B cell (primary cell): ENCODE measurements around the gene SCUBE1. TPM values are rescaled to one million over a fixed set of nuclear protein-coding genes. Genes with fewer than 3 reads are reported as not detected.

Source experiments
- ATAC-seq: fragments of 200-7000 bp; cut with Tn5 transposase; one replicate; pipeline ENCODE4 v1.10.0; 2021; ENCODE audit warnings: low read depth, mild to moderate bottlenecking, moderate number of reproducible peaks, moderate library complexity
- CTCF ChIA-PET: fragments of 350-600 bp; sonication (Branson Sonifier 250); formaldehyde crosslinking; loops from one replicate; lab custom pipeline; 2021; ENCODE audit warnings: antibody characterized with exemption, inconsistent platforms; lab: Charles Lee
- POLR2A ChIA-PET: fragments of 350-600 bp; sonication (Branson Sonifier 250); formaldehyde crosslinking; loops from one replicate; lab custom pipeline; 2021; ENCODE audit warnings: antibody characterized with exemption; lab: Charles Lee
- DNase-seq: peaks from one replicate; pipeline ENCODE4 v3.0.0; 2013
- H2AFZ ChIP-seq: 2 replicates; pipeline ENCODE4 v1.6.1; 2012; ENCODE audit warnings: mild to moderate bottlenecking, low read depth, low read length; ENCODE audit not compliant: insufficient read depth, poor library complexity, severe bottlenecking
- H3K27ac ChIP-seq, 2 donors: 1 replicate in 1 of 2; 2 replicates in 1 of 2; pipeline ENCODE4 v1.5.1; 2012 to 2013; ENCODE audit warnings: low read length in 2 of 2, mild to moderate bottlenecking in 2 of 2, moderate library complexity in 1 of 2
- H3K27me3 ChIP-seq, 4 experiments: fragments of 200-600 bp in 1 of 4; sonication (generic) in 1 of 4; replicated peaks in 1 of 4; 1 replicate in 2 of 4; 2 replicates in 2 of 4; pipeline versions ENCODE4 v1.6.1 to v1.7.0; 2013 to 2016; ENCODE audit warnings: low read length in 3 of 4, mild to moderate bottlenecking in 2 of 4, mixed read lengths in 1 of 4, moderate library complexity in 1 of 4; ENCODE audit not compliant: insufficient read depth in 4 of 4, control insufficient read depth in 3 of 4; ENCODE audit errors: control extremely low read depth in 1 of 4
- H3K36me3 ChIP-seq, 2 experiments: replicated peaks in 1 of 2; 1 replicate in 1 of 2; 2 replicates in 1 of 2; pipeline versions ENCODE4 v1.6.1 to v1.7.1; 2013; ENCODE audit warnings: low read length in 1 of 2; ENCODE audit not compliant: insufficient read depth in 2 of 2, control insufficient read depth in 1 of 2; ENCODE audit errors: control extremely low read depth in 1 of 2, extremely low read depth in 1 of 2
- H3K4me1 ChIP-seq, 2 donors: fragments of 200-600 bp in 1 of 2; sonication (generic) in 1 of 2; 1 replicate in 1 of 2; 2 replicates in 1 of 2; pipeline versions ENCODE4 v1.5.1 to v1.6.1; 2013 to 2017; ENCODE audit warnings: low read length in 2 of 2; ENCODE audit not compliant: control insufficient read depth in 2 of 2, insufficient read depth in 2 of 2
- H3K4me2 ChIP-seq: replicated peaks from 2 replicates; pipeline ENCODE3; 2012; ENCODE audit warnings: mild to moderate bottlenecking, low read depth, low read length; ENCODE audit not compliant: poor library complexity, severe bottlenecking
- H3K4me3 ChIP-seq, 5 experiments: fragments of 200-600 bp in 1 of 5; sonication (generic) in 1 of 5; 1 replicate in 3 of 5; 2 replicates in 2 of 5; pipeline versions ENCODE4 v1.5.1 to v1.7.0; 2011 to 2016; ENCODE audit warnings: low read length in 4 of 5, mild to moderate bottlenecking in 4 of 5, low read depth in 2 of 5, control low read depth in 1 of 5, moderate library complexity in 1 of 5; ENCODE audit not compliant: insufficient read depth in 1 of 5; ENCODE audit errors: control extremely low read depth in 1 of 5, extremely low read depth in 1 of 5
- H3K79me2 ChIP-seq: fragments of 200-600 bp; sonication (generic); one replicate; pipeline ENCODE4 v1.6.0; 2016; ENCODE audit warnings: low read length; ENCODE audit not compliant: control insufficient read depth, insufficient read depth
- H3K9ac ChIP-seq: fragments of 200-600 bp; sonication (generic); 2 replicates; pipeline ENCODE4 v1.6.1; 2017; ENCODE audit warnings: mild to moderate bottlenecking, low read length, moderate library complexity
- H3K9me3 ChIP-seq, 3 donors: one replicate each; pipeline versions ENCODE4 v1.6.1 to v1.7.1; 2013; ENCODE audit warnings: low read length in 2 of 3; ENCODE audit not compliant: control insufficient read depth in 2 of 3, insufficient read depth in 1 of 3; ENCODE audit errors: control extremely low read depth in 1 of 3
- H4K20me1 ChIP-seq: 2 replicates; pipeline ENCODE4 v1.6.0; 2012; ENCODE audit warnings: mild to moderate bottlenecking, low read length; ENCODE audit not compliant: insufficient read depth, control insufficient read depth, poor library complexity, severe bottlenecking
- H3K27ac Mint-ChIP-seq: one replicate; pipeline ENCODE4 v1.8.0; 2021; ENCODE audit warnings: mixed read lengths
- H3K27me3 Mint-ChIP-seq: one replicate; pipeline ENCODE4 v1.8.0; 2021; ENCODE audit warnings: mixed read lengths
- H3K4me1 Mint-ChIP-seq: one replicate; pipeline ENCODE4 v1.8.0; 2021; ENCODE audit warnings: mixed read lengths
- H3K4me3 Mint-ChIP-seq: one replicate; pipeline ENCODE4 v1.8.0; 2021; ENCODE audit warnings: mixed read lengths
- H3K9me3 Mint-ChIP-seq: one replicate; pipeline ENCODE4 v1.8.0; 2022; ENCODE audit warnings: mixed read lengths; ENCODE audit not compliant: insufficient read depth
- EZH2 ChIP-seq: IDR thresholded peaks from 2 replicates; pipeline ENCODE4 v1.6.1; 2012; ENCODE audit warnings: borderline replicate concordance, low read depth, mild to moderate bottlenecking, moderate library complexity, low read length; ENCODE audit not compliant: insufficient read depth, poor library complexity, severe bottlenecking
- WGBS: methylation state at CpG from one replicate; pipeline ENCODE4 v1.1.5; 2013; ENCODE audit warnings: missing lambda C conversion rate; ENCODE audit not compliant: insufficient coverage; 5-methylcytosine and 5-hydroxymethylcytosine counted together
- intact Hi-C: fragments of 100-400 bp; cut with micrococcal nuclease; formaldehyde crosslinking; loops from one replicate; pipeline ENCODE4 v1.10.0; 2022
- polyA plus RNA-seq: library from polyadenylated mRNA; depleted of rRNA; stranded (reverse); fragments of >200 nt; gene quantifications from 2 replicates; pipeline ENCODE4 v1.2.3, GENCODE V29; 2012
- total RNA-seq, 2 donors: library from RNA; stranded (reverse); fragments of 120-200 nt in 1 of 2; gene quantifications; 1 replicate in 1 of 2; 2 replicates in 1 of 2; pipeline versions ENCODE4 v1.2.3 to v1.2.4, GENCODE V29; 2013 to 2022
- TF ChIP-seq, protein P1 (sequence below): fragments of 200-600 bp; IDR thresholded peaks from one replicate; pipeline ENCODE4 v1.8.0; 2022; ENCODE audit warnings: antibody characterized with exemption, mild to moderate bottlenecking

The SCUBE1 gene
- total and polyA plus RNA-seq, 2 donors (not counting 1 experiment from before 2014, with no cell fraction given): not detected

DNA sequence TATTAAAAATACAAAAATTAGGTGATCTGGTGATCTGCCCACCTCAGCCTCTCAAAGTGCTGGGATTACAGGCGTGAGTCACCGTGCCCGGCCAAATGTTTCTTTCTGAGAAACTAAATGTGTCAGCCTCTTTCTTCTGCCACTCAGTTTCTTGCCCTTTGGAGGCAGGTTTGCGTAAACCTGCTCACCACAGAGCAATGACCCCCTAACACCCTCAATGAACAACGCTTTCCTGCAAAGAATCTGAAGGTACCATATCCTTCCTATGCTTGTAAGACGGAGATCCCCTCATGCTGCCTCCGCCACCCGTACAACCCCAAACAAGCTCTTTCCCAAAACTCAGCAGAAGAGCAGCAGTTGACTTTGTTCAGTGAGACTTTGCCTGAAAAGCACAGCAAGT lies 117.6 kb downstream of the SCUBE1 start:
- ATAC-seq (no peak), DNase-seq (no peak)
- TF ChIP-seq EZH2: no peak
- TF ChIP-seq, protein P1, sequence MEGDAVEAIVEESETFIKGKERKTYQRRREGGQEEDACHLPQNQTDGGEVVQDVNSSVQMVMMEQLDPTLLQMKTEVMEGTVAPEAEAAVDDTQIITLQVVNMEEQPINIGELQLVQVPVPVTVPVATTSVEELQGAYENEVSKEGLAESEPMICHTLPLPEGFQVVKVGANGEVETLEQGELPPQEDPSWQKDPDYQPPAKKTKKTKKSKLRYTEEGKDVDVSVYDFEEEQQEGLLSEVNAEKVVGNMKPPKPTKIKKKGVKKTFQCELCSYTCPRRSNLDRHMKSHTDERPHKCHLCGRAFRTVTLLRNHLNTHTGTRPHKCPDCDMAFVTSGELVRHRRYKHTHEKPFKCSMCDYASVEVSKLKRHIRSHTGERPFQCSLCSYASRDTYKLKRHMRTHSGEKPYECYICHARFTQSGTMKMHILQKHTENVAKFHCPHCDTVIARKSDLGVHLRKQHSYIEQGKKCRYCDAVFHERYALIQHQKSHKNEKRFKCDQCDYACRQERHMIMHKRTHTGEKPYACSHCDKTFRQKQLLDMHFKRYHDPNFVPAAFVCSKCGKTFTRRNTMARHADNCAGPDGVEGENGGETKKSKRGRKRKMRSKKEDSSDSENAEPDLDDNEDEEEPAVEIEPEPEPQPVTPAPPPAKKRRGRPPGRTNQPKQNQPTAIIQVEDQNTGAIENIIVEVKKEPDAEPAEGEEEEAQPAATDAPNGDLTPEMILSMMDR: no peak
- Histone ChIP-seq H3K9me3 (no peaks in the 10 kb centered on the region), H3K9ac (no peak overlapping the region), H4K20me1 (no peaks in the 10 kb centered on the region), H3K4me2 (no peak overlapping the region), H3K36me3 (no peaks in the 10 kb centered on the region), H2AFZ (no peak overlapping the region), H3K79me2 (no peaks in the 10 kb centered on the region), H3K27ac (no peak overlapping the region), H3K4me1 (no peaks in the 10 kb centered on the region), H3K27me3 (peaks cover 0 to 2% (median 0%) of the 10 kb centered on the region in 4 experiments), H3K4me3 (no peak overlapping the region)
- Mint-ChIP-seq H3K9me3 (no peaks in the 10 kb centered on the region), H3K27me3 (peaks cover 8% of the 10 kb centered on the region), H3K4me3 (no peak overlapping the region), H3K4me1 (no peaks in the 10 kb centered on the region), H3K27ac (no peak overlapping the region)
- 97% methylated on average over 6 of the region's 8 CpGs for WGBS
- intact Hi-C loops: no loop called here
- CTCF ChIA-PET: interaction anchor here (1.2 to 1.6 kb wide), 3 partner anchors 9 to 160 kb away, joined by 3 to 6 read pairs (median 5); no protein-coding TSS in a partner anchor
- POLR2A ChIA-PET: no interaction called here

DNA sequence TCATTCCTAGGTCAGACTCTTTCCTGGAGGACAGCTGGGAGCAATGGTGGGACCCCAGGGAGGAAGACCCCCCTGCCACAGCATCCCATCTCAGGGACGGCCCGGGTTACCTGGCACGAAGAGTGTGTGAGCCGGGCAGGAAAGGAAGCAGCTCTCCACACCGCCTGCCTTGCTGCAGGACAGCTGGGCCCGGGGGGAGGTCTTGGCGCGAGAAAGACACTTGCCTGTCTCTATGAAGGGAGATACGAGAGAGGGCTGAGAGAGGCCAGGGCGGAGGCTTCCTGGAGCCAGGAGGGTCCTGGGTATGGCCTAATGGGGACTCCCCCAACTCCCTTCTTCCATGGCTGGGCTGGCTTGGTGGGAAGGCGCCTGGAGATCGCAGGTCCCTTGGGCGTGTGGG lies 120.2 kb downstream of the SCUBE1 start:
- WGBS: 84% methylated on average over 9 of the region's 13 CpGs
- intact Hi-C loops: no loop called here
- Histone ChIP-seq H4K20me1 (no peaks in the 10 kb centered on the region), H3K27me3 (no peaks in the 10 kb centered on the region), H2AFZ (no peak overlapping the region), H3K27ac (no peak overlapping the region), H3K4me3 (no peak overlapping the region), H3K36me3 (no peaks in the 10 kb centered on the region), H3K4me1 (no peaks in the 10 kb centered on the region), H3K79me2 (no peaks in the 10 kb centered on the region), H3K9me3 (peaks cover 0 to 2% (median 0%) of the 10 kb centered on the region in 3 donors), H3K4me2 (no peak overlapping the region), H3K9ac (no peak overlapping the region)
- Mint-ChIP-seq H3K27ac (no peak overlapping the region), H3K4me1 (no peaks in the 10 kb centered on the region), H3K4me3 (no peak overlapping the region), H3K27me3 (peaks cover 12% of the 10 kb centered on the region), H3K9me3 (no peaks in the 10 kb centered on the region)
- ATAC-seq (no peak), DNase-seq (no peak)
- ChIA-PET POLR2A (no interaction called here), CTCF (interaction anchor here (1.0 kb wide), 1 partner anchor 8 kb away, joined by 3 read pairs; no protein-coding TSS in a partner anchor)
- no peak for TF ChIP-seq EZH2
- TF ChIP-seq, protein P1: no peak
